GM21381 (cell line): ENCODE measurements around the gene SMARCC2.

Source experiments
- ATAC-seq: cut with Tn5 transposase; IDR thresholded peaks from one replicate; pipeline ENCODE4 v1.9.1; 2021; ENCODE audit warnings: mild to moderate bottlenecking, moderate library complexity; ENCODE audit not compliant: unreplicated experiment

SMARCC2 gene

DNA sequence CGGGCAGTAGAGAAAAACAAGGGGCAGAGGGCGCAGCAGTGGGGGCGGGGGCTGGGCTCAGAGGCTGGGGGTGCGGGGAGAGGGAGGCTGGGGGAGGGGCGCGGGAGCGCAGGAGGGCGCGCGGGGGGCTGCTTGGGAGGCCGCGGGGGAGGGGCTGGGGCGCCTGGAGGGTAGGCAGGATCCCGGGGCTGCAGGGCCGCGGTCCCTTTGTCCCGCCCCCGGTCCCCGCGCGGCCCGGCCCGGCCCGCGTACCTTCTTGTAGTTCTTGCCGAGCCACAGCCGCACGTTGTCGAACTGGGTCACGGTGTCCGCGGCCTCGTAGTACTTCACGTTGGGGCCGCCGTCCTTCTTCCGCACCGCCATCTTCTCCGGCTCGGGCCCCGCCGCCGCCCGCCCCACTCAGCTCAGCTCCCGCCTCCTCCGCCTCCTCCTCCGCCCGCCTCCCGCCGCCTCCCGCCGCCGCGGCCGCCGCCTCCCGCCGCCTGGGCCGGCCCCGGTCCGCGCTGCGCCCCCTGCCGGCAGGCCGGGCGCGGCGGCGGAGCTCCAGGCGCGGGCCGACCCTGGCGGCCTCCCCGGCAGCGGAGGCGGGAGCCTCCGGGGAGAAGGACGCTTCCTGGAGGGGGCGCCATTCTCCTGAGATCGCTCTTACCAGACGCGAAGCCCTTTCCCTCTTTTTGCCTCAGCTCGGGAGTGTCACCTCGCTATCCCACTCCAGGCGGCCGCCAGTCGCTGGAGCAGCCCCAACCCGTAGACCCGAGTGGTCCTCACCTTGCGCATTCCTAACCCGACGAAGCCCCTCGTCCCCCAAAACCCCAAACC is at the start of gene SMARCC2:
SMARCC2 (minus strand) TSS at position 385 of the 819 bp plus-strand sequence; CDS start at position 363, 22 bp downstream.
- peak; percentile 69 for ATAC-seq

DNA sequence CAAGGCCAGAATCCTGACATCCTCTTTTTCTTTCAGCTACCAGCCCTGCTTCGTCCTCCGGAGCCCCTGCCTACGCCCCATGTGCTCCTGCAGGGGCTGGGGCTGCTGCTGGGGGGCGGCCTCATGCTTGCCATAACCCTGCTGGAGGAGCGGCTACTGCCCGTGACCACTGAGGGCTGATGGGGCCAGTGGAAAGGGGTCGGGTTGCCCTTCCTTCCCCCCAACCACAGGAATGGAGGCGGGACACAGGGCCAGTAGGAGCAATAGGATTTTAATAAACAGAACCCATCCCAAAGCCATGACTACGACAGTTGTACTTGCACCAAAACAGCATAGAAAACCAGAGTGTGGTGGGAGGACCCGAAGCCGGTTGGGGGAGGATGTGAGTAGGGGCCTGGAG is 48.3 kb upstream of the SMARCC2 start:
- ATAC-seq, result no peak

DNA sequence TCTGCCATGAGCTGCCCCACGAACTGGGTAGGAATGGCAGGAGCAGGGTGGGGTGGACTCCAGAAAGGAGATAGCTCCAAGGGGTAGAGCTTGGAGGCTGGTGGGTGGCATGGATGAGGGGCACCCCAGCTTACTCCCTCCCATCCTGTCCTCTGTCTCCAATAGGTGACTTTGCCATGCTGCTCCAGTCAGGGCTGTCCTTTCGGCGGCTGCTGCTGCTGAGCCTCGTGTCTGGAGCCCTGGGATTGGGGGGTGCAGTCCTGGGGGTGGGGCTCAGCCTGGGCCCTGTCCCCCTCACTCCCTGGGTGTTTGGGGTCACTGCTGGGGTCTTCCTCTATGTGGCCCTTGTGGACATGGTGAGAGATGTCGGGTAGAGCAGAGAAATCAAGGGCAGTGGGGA is 47.7 kb upstream of the SMARCC2 start:
- ATAC-seq, result no peak

DNA sequence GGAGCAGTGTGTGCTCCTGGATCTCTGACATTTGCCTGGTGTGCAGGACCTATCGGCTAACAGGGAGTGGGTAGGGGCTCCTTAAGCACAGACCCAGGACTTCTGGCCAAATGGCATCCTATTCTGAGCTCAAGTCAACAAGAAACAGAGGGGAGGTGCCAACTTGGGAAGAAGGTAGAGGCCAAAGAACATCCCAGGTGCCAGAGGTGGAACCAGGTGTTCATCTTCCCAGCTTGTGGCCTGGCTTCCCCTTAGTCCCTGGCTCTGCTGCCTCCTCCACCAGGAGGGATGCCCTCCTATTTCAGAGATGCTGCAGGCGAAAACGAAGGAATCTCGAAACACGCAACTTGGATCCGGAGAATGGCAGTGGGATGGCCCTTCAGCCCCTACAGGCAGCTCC is 46.8 kb upstream of the SMARCC2 start:
- no peak for ATAC-seq

DNA sequence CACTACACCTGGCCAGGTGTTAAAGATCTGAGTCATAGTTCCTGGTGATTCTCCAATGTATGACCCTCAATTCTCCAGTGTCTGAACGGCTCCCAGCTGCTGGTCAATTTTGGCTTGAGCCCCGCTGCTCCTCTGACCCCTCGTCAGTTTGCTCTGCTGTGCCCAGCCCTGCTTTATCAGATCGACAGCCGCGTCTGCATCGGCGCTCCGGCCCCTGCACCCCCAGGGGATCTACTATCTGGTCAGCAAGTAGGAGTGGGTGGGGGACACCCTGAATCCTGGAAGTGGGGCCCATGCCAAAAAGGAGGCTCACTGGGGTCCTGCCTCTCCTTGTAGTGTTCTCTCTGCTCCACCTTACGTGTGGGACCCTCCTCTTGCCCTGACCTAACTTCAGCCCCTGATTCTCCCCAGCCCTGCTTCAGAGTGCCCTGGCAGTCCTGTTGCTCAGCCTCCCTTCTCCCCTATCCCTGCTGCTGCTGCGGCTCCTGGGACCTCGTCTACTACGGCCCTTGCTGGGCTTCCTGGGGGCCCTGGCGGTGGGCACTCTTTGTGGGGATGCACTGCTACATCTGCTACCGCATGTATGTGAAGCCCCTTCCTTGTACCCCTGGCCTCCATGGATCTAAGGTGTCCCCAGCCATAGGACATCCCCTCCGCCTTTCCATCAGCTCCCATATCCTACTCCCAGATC is 45.6 kb upstream of the SMARCC2 start:
- ATAC-seq, result no peak

DNA sequence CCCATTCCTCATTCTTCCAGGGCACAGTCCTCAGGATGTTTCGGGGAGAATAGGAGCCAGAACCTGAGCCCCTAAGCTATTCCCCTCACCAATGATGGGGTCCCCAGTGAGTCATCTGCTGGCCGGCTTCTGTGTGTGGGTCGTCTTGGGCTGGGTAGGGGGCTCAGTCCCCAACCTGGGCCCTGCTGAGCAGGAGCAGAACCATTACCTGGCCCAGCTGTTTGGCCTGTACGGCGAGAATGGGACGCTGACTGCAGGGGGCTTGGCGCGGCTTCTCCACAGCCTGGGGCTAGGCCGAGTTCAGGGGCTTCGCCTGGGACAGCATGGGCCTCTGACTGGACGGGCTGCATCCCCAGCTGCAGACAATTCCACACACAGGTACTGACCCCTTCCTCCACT is 41.9 kb upstream of the SMARCC2 start:
- ATAC-seq, result no peak

DNA sequence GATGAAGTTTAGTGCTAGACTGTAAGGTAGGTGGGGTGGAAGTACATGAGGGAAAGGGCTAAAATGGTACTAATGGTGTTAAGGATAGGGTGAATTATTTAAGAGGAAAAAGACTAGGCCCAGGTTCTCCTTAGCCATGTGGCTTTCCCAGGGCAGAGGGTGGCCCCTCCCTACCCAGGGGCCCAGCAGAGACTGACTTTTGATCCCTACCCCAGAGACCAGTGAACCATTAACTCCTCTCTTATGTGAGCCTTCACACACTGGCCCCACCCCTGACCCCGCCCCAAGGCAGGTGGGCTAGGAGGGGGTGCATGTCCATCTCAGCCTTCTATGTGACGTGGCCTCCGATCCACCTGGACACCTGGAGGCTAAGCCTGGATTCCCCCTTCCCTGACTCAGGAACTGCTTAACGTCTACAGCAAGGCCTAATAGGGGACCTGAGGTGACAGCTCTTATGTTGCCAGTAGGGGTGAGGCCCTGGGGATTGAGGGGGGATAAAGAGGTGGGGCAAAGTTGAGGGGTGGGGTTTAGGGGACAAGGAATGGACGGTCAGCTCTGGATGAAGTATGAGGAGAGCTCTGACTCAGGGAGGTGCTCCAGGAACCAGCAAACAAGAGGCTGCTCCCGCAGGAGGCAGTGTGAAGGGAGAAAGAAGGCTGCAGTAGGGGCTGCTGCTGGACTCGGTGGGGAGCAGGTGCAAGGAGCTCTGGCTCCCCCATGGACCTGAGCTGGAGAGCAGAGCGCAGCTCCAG is 41.3 kb upstream of the SMARCC2 start:
- no peak for ATAC-seq

DNA sequence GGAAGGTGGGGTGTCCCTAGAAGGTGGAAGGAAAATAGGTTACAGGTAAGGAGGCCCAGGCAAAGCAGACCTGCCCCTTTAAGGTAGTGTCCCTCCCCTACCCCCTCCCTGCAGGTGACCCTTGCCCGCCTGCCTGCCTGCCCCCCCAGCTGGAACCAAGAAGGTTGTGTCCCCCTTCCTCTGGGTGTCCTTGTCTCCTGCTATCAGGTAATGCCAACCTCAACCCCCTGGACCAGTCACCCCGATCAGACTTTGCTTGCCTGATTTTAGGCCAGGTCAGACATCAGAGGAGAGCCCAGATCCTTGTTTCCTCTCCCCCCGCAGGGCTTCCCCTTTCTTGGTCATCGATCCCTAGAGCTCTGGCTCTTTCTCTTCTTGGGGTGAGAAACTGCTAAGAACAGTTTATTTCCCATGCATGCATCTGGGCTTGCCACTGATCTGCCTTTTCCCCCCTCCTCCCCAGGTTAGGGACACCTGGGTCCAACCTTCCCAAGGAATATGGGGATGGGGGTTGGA is 40.7 kb upstream of the SMARCC2 start, which contains the start of gene SLC39A5:
SLC39A5 (plus strand) TSS at position 136 of the 516 bp plus-strand sequence. CDS start 1,224 bp downstream, outside the sequence.
- ATAC-seq, result no peak

DNA sequence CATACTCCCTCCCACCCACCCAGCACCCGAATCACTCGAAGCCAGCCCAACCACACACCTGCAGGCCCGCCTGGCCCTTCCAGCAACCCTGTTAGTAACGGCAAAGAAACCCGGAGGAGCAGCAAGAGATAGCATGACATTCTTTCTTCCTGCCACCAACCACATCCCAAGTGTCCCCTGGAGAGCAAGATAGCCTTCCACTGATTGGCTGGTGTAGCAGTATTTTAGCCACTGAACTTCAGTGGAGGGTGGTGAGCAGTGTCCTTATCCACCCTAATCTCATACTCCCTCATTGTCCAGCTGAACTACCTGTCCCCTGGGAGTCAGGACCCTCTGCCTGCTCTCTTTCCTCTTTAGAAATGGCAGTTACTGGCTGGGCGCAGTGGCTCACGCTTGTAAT is 39.8 kb upstream of the SMARCC2 start:
- no peak for ATAC-seq

DNA sequence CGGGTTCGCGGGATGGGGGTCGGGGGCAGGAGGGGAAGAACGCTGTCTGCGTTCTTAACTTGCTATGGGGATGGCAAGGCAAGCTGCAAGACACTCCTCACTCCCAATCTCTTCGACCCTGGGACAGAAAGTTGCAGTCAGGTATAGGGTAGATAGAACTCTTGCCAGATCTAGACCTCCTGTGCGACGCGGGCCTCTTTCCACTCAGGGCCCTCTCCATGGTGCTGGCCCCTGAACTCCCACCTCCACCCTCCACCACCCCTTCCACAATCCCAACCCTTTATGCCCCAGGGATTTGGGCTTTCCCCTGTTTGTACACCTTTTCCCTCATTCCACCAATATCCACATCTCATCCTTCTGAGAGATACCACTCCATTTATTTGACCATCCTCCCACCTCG is 35.7 kb upstream of the SMARCC2 start:
- ATAC-seq, result no peak

DNA sequence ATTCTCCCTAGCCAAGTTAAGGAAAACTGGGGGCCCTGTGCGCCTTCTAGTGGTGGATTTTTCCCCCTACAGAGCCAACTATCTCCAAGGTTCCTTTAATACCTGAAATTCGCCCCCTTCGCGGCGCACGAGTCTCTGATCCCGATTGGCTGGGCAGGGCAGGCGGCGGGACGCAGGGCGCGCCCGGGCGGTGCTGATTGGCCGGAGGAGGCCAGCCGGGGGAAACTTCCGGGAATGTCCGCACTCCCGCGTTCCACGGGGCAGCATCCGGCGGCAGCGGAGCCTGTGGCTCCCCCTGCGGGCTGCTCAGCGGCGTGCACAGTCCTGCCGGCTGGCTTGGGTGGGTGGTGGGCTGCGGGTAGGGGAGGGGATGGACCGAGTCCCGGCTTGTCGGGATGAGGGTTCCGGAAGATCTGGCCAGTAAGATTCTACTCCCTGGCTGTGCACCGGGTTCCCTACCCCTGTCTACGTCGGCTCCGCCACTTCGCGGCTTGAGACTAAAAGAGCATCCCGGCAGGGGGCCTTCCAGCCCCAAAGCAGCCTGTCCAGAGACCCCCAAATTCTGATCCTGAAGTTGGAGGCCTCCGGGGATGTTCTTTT is 34.9 kb upstream of the SMARCC2 start, which contains the start of gene NABP2:
NABP2 (plus strand) TSS at position 241 of the 600 bp plus-strand sequence. CDS start 515 bp downstream, outside the sequence.
- ATAC-seq, result peak; percentile 74

DNA sequence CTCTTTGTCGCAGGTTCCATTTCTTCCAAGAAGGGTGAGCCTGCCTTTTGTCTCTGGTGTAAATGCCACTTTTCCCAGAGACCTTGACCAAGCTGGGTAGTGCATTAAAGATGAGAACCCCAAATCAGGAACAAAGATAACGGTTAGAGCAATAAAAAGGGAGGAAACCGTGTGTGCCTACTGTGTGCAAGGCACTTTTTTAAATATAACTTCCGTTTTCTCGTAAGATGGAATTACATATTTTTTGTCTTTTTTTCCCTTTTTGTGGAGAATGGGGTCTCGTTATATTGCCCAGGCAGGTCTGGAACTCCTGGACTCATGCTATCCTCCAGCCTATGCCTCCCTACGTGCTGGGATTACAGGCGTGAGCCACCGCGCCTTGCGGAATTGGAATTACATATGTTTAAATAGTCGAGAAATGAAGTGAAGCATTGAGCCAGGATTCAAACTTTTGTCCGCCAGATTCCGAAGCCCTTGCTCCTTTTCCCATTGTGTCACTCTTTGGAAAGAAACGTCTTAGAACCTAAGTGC is 34.4 kb upstream of the SMARCC2 start:
- ATAC-seq, result no peak

DNA sequence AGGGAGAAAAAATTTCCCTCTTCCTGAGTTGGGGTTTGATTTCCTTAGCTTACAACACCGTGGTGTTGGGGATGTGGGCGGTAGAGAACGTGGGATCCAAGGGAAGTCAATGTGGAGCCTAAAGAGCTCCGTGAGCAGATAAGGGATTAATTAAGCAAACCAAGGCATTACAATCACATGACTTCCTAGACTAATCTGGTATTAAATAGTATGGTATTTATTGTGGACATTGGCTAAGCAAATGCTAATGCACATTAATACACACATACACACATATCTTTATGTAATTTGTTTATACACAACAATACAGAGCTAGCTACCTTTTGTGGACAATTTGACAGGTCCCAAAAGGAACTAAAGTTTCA is 33.2 kb upstream of the SMARCC2 start:
- ATAC-seq, result no peak

DNA sequence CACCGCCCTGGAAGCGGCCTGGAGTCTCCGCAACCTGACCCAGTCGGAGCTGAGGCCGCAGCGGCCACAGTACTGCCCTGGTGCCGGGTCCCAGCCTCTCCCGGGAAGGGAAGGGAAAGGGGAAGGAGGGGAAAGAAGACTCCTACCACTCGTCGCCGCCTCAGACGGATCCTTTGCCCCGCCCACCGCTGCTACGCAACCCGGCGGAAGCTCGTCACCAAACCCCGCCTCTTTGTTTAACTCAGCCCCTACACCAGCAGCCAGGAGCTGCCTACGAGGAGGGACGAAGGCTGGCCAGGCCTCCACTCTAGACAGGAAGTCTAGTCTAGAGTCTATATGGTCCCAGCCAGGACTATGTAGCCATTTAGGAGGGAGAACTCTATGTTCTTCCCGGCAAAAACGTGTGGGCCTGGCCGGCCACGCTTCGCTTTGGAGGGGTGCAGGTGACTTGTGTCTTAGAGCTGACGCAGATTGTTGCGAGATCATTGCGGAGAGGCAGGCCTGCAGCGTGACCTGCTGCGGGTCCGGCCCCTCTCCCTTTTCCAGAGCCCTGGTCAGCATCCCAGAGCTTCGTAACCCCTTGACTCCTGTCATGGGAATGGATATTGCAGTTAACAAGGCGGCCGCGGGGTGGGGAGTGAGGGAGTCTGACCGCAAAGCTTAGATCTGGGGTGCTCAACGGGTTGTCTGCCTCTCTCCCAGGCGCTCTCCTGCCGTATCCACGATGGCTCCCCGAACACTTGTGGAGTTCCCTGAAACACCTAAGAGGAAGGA is 32.7 kb upstream of the SMARCC2 start, which contains the start of gene RNF41:
RNF41 (minus strand) TSS at position 166 of the 774 bp plus-strand sequence. CDS start 7,875 bp downstream, outside the sequence.
- ATAC-seq, result peak; percentile 76

DNA sequence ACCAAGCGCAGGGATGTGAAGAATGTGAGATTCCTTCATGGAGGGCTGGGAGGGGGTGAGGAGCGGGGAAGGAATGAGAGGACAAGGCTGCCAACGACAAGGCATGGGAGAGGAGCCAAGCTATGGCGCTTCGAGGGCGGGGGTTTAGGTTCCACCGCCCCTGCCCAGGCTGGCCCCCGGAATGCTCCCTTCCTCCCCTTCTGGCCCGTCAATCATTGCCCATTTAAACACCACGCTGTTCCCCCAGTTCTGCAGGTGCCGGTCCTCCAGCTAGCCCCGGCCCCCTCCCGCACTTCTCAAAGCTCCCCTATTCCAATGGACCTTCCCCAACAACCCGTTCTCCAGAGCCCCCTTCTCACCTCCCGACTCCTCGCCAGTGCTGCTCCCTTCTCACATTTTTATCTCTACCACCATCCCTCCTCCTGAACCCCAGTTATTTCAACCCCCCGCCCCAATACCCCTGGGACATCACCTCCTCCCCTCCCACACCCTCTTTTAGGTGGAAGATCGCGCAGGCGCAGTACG is 32.0 kb upstream of the SMARCC2 start:
- peak; percentile 17 for ATAC-seq

DNA sequence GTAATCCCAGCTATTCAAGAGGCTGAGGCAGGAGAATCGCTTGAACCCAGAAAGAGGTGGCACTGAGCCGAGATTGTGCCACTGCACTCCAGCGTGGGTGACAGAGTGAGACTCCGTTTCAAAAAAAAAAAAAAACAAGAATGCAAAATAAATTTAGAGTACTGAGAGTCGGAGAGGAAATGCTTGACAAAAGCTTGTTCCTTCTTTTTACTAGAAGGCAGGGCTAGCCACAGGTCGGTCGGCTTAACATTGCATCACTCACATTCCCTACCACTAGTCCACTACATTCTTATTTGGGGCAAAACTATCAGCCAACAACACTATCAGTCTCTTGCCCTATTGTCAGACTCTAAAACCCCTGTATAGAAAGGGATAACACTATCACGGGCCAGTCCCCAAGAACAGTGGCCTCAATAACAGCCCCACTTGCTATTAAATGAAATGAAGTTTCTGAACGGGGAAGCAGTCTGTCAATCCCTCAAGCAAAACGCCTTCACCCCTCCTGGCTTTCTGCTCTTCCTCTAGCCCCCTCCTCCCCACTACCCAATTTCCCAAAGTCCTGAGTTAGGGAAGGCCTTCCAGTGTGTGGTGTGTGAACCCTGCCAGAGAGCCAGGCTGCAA is 31.4 kb upstream of the SMARCC2 start:
- no peak for ATAC-seq

DNA sequence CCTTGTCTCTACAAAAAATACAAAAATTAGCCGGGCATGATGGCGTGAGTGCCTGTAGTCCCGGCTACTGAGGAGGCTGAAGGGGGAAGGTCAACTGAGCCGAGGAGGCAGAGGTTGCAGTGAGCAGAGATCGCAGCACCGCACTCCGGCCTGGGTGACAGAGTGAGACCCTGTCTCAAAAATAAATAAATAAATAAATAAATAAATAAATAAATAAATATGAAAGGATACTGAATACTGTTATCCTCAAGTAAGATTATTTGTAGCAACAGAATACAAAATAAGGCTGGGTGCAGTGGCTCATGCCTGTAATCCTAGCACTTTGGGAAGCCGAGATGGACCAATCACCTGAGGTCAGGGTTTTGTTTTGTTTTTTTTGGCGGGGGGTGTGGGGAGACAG is 30.6 kb upstream of the SMARCC2 start:
- no peak for ATAC-seq

DNA sequence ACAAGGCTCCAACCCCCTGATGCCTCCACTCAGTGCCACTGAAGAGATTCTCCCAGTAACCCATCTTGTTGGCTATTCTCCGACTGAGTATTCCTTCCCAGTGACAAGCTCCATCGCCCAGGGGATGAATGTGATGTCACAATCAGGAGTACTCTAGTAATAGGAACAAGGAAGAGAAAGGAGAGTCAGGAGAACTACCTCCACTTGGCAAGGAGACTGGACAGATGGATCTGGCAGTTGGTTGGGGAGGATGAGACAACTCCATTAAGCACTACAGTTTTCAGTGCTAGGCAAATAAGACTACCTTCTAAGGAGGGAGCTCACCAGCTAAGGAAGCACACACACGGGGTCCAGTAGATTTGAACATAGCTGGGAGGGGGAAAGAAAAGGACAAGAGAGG is 27.2 kb upstream of the SMARCC2 start:
- no peak for ATAC-seq

DNA sequence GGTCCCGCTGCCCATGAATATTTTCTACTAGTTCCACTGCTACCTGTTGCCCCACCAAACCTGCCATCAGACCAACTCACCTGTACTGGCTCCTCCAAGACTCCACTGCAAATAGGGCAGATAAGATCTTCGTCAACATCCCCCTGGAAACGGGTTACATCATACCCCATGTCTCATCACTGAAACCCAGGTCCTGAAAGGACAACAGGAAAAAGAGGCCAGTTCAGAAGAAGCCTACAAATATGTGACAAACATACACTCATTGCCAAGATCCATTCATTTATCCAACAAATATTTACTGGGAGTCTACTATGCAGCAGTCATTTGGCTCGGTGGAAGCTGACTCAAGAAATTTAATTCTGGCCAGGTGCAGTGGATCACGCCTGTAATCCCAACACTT is 24.6 kb upstream of the SMARCC2 start:
- no peak for ATAC-seq
